Middle frontal gyrus (tissue), 1 donor: Measurements from ENCODE around the gene GCLC.
"Not testable (repeated sequence)": the region's sequence is repeated elsewhere in the genome, so short reads cannot be mapped to it uniquely, and the experiment has no call there.

Experiments used
- DNase-seq: peaks from one replicate; pipeline ENCODE4 v3.0.0-alpha.2; 2015; ENCODE audit warnings: low spot score; ENCODE audit errors: extremely low spot score

The GCLC gene

DNA sequence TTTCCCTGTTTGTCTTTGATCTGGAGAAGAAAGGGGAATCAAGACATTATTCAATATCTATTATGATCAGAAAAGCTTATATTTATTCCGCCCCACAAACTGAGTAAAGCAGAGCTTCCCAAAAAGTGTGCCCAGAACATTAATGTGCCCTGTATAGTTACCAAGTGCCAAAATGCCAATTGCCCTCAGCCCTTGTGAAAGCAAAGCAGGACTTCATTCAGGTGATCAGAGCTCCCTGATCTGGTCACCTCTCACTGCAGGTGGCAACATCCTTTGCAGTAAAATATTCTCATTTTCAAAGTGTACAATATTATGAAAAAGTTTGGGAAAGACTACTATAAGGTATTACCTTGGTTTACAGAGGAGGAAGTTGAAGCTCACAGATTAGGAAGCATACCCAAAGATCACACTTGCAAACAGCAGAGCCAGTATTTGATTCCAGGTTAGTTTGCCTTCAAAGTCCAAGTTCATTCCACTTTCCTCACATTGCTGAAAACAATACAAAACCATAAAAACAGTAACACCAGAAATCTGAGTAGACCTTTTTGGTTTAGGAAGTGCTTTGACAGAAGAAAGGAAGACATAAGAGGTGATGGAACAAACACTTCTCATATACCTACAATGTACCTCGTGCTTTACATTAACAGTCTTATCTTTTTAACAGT is 19.6 kb upstream of the GCLC start:
- no peak for DNase-seq

DNA sequence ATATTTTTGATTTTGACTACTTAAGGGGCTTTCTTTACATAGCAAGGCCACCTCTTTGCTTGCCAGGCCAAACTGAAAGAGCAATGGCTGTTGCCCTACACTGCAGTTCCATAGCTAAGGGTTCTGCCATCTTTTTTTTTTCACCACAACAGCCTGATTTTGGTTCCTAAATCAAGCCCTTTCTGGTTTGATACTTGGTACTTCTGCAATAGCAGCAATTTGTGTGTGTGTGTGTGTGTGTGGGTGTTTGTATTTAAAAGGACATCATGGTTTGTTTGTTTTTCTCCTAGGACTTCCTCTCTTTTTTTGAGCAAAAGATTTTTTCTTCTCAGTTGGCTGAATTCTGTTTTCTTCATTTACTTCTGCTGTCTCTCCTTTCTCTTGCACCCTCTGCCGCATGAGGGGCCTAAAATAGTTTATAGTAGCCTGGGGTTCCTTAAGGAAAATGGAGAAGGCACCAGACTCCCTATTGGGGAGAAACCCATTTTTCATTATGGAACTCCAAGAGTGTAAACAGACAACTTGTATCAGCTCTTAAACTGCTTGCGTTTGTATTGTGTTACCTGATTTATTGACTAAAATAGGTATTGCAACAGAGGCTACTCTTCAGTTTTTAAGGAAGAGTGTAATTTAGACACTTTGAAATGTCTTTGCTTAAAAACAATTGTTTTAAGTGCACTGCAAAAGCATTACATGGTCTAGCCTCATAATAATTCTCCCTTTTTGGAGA is 12.2 kb upstream of the GCLC start:
- DNase-seq: no peak

- not testable (repeated sequence) for DNase-seq
Observed at GRCh38 chr6:53553600-53553999, 8.7 kb upstream of the GCLC start.

- not testable (repeated sequence) for DNase-seq
Observed at GRCh38 chr6:53551681-53552080, 6.8 kb upstream of the GCLC start.

GRCh38 chr6:53547811-53548496 is 3.1 kb upstream of the GCLC start:
- peak; percentile 93 for DNase-seq

GRCh38 chr6:53547166-53547810 is 2.4 kb upstream of the GCLC start:
- DNase-seq: no peak

- DNase-seq: no peak
Observed at GRCh38 chr6:53546281-53546680, 1.4 kb upstream of the GCLC start.

GRCh38 chr6:53544217-53544469 is 758 bp downstream of the GCLC start:
- no peak for DNase-seq

DNA sequence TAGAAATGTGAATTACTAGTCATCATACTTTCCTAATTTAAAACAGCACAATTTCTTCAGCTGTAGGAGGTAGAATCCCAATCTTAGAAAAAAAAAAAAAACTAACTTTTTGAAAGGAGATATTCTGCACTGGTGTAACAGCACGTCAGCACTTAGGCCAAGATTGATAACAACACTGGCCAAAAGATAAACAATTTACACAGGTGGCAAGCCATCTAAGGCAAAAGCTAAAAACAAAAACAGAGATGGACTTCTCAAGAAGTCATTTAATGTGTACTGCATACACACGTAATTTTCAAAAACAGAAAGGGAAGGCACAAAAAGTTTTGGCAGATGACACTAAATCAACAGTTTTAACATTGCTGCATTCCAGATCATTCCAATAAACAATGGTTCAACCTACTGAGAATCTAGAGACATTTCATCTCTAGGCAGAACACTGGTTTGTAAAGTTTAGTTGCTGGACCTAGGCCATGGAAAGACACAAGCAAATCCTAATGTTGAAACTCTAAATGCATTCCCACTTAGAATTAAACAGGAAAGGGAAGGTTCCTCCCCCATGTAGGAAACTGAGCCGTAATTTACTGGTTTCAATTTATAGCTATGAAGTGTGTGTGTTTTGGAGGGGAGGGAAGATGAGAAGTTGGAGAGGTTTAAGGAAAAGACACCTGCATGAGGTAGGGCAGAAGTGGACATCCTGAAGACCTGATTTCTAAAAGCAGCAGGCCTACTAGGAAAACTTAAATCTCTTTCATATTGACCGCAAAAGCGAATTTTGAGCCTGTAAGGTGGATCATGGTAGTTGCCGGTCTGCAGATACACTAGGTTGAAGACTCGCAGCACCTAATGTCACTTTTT is 1.3 kb downstream of the GCLC start:
- no peak for DNase-seq

DNA sequence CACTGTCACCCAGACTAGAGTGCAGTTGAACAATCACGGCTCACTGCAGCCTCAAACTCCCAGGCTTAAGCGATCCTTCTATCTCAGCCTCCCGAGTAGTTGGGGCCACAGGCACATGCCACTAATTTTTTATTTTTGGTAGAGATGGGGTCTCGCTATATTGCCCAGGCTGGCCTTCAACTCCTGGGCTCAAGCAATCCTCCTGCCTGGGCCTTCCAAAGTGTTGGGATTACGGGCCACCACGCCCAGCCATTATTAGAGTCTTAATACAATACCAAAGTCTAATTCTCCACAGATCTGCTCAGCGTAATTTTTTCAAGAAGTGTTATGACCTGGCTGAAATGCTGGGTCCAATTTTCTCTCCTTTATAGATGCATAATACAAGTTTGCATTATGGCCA is 3.0 kb downstream of the GCLC start:
- DNase-seq: no peak

DNA sequence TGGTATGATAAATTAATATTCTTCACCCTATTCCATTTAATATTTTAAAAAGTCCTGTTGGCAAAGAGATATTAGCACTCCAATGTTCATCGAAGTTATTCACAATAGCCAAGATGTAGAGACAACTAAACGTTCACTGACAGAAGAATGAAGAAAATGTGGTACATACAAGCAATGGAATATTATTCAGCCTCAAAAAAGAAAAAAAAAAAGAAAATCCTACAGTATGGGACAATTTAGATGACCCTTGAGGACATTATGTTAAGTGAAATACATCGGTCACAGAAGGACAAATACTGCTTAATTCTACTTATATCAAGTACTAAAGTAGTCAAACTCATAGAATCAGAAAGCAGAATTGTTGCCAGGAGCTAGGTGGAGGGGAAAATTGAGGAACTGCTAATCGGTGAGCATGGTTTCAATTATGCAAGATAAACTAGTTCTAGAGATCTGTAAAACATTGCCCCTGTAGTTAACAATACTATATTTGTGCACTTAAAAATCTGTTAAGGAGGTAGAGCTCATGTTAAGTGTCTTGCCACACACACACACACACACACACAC is 4.7 kb downstream of the GCLC start:
- no peak for DNase-seq

- DNase-seq: no peak
Observed at GRCh38 chr6:53539561-53539960, 5.3 kb downstream of the GCLC start.

- DNase-seq: no peak
Observed at GRCh38 chr6:53536561-53536960, 8.3 kb downstream of the GCLC start.

GRCh38 chr6:53532942-53533341 is 12.0 kb downstream of the GCLC start:
- no peak for DNase-seq

DNA sequence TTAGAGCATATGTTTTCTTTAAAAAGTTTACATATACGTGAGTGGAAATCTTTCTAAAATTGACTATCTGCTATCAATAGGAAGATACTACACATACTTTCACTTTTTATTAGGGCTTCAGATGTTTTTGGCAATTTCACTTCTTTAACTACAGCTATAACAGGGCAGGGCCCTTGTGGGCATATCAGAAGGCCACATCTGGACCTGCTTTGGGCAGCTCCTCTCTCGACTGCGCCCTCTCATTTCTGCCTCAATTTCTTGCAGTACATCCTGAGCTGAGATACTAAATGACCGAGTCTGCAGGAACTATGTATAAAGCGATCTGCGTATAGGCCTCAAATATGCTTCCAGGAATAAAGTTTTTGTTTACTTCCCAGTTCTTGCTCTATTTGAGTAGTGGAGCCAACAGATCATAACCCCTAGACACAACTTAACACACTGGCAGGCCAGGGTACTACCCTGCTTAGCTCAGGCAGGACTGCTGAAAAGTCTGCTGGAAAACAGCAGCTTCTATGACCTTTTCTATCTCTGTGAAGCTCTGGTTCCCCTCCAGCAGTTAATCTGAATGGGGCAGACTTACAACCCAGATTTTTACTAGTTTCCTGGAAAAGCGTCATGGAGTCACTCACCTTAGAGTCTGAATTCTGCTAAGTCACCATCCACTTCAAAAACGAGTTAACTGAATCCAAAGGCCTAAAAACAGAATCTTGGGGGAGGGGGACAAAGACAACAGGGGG is 12.7 kb downstream of the GCLC start:
- DNase-seq: no peak

DNA sequence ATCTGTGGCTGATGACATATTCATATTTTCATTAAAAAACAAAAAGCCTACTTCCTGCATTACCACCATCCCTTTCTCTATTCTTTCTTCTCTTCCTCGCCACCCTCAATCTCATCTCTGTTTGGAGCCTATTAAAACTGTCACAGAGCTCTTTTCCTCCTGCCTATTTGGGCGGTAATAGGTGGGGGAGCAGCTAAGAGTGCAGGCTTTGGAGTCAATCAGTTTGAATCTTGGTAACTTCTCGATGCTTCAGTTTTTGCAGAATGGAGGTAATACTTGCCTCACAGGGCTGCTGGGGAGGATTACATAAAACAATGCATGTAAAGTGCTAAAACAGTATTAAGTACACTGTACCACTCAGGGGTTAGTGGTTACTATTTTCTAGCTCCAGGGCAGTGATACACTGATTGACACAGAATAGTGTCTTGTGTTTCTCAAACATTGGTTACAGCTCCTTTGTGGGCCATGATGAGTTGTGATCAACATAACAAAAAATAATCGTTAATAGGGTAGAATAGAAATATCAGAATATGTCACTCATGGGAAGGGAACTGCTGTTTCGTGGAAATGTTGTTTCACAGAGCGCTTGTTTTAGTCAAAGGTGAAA is 14.0 kb downstream of the GCLC start:
- DNase-seq: no peak

DNA sequence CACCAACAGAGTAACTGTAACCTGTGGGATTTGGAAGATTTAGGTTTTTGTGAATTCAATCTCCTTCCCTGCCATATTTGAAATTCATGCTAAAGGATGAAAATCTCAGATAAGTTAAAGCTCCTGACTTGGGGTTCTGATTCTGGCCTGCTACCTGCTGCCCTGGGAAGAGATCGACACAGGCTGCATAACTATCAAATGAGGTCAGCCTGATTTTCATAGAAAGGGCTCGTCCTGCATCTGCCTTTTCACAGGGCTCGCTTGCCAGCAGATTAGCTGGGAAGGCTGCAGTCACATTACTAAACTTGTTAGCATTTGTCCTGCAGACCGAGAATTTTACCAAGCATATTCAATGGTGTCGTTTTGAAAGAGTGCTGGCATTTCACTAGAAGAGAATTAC is 14.6 kb downstream of the GCLC start:
- no peak for DNase-seq

- DNase-seq: no peak
Observed at GRCh38 chr6:53529324-53530036, 15.4 kb downstream of the GCLC start.

DNA sequence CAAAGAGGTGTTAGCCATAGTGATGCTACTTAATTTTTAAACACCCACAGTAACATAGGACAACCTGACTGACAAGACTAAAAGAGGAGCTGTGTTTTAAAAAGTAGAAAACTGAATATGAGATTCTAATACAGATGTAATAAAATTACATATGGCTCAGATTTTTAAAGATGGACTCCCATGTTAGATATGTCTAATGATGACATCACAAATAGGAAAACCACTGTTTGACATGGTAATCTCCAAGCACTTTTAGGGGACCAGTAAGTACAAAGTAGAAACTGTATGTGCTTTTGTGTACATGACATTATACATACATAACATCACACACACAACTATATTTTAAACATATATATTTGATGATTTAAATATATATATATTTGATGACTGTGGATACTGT is 16.8 kb downstream of the GCLC start:
- DNase-seq: no peak
